ENCODE data around the gene PLEKHM1.
"Not testable (repeated sequence)": the region's sequence is repeated elsewhere in the genome, so short reads cannot be mapped to it uniquely, and the experiment has no call there.

PLEKHM1 gene

DNA sequence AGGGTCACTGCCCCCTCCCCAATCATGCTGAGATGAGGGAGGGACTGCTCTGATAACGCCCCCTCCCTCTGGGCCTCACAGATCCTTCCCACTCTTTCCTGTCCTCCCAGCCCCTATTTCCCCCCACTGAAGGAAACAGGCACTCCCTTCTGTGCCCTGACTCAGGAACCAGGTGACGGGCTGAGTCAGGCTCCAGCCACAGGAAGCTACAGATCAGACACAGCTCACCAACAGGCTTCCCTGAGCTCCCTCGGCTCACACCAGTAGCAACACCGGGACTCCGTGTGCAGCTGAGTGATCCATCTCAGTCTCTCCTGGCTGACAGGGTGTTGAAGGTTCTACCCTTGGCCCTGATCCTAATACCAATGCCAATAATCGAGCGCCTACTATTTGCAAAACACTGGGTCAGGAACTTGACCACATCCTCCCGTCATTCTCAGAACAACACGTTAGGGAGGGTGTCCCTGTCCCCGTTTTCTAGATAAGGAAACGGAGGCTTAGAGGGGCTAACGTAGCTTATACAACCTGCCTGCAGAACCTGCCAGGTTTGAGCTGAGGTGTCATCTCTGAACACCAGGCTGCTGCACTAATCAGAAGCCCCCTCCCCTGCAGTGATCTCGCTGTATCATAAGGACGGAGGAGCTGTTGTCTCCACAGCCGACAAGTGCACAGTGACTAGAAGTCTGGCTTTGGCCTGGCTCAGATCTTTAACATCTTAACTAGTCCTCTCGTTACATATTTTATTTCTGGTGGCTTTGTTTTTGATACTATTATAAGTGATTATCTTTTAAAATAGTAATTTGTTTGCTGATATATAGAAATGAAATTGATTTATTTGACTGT lies 44.4 kb downstream of the PLEKHM1 start:
- H3K4me3 ChIP-seq (ENCODE audit: low read length) = not testable (repeated sequence)
- peak; percentile 52 for DNase-seq (ENCODE audit: low read depth)

DNA sequence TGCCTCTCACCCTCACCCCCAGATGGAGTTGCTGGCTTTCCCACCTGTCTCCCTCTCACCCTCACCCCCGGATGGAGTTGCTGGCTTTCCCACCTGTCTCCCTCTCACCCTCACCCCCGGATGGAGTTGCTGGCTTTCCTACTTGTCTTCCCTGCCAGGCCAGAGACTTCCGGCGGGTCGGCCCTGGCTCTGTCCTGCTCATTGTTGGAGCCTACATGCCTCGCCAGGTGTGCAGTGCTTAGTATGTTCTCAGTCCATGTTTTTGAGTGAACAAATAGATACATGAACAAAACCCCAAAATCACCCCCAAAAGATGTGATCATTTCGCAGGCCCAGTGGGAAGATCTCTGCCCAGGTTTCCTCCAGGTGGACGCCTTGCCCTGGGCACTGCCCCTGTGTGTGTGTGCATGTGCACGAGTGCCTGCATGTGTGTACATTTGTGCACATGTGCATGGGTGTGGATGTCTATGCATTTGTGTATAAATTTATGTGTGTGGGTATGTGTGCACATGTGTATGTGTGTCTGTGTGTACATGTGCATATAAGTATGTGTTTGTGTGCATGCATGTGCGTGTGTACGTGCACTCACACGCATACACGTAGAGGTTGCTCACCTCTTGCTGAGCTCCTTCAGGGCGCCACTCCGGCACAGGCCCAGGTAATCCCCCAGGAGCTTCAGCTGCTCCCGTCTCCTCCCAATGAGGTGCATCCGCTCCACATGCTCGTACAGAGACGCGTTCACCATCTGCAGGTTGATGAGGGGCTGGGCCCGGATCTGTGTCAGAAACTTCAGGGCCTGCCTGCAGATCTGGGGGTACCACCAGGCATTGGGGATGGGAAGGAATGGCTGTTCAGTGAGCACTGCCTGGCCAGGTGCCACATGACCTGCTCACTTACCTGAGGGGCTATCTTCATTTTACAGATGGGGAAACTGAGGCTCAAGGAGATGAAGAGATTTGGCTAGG lies 45.4 kb downstream of the PLEKHM1 start:
- DNase-seq (ENCODE audit: low read depth); H3K4me3 ChIP-seq (ENCODE audit: low read length): not testable (repeated sequence)

DNA sequence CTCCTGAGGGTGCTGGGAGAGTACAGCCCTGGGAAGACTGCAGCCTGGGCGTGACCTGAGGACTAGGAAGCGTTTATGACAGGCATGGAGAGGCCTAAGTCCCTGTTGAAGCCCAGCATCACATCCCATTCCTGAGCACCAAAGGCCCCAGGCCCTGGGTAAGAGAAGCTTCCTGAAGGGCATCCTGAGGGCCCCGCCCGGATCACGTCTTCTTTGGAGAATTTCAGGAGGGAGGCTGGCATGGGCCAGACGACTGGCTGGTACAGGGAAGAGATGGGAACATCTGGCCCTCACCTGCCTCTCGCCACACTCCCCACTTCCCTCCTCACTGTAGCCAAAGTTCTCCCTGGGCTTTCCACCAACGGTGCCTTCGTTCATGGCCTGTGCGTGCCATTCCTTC lies 46.2 kb downstream of the PLEKHM1 start:
- DNase-seq (ENCODE audit: low read depth); H3K4me3 ChIP-seq (ENCODE audit: low read length): not testable (repeated sequence)

DNA sequence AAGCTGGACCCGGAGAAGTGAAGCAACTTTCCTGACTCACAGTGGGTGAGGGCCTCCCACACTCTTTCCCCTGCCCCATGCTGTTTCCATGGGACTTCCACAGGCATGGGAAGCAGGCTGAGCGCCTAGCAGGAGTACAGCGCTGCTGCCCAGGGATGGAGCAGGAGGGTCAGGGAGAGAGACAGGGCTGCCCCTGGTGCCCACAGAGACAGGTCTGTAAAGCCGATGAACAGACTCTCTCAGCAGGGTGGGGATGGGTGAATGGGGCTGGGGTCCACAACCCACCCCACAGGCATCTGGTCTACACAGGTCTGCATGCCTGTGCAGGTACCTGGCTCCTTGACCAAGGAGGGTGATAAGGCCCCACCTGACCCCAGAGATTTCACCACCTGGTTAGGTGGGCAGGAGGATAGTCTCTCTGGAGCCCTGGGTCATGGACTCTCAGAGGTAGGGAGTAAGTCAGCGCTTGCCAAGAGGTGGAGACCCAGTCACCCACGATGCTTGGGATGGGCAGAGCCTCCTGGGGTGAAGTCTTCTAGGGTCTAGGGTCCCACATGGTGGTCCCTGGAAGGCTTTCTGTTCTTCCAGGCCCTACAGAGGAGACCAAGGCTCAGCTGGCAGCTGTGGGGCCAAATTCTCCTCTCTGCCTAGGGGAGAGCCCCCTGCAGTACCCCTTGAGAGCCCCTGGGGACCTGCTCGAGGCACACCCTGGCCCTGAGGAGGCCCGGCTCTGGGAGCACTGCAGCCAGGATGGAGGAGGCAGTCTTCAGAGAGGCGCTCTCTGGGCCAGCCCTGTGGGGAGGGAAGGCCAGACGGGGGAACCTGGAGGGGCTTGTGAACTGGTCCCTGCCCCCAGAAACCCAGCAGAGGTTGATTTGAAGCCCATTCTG lies 46.9 kb downstream of the PLEKHM1 start:
- not testable (repeated sequence) for DNase-seq (ENCODE audit: low read depth); H3K4me3 ChIP-seq (ENCODE audit: low read length)

DNA sequence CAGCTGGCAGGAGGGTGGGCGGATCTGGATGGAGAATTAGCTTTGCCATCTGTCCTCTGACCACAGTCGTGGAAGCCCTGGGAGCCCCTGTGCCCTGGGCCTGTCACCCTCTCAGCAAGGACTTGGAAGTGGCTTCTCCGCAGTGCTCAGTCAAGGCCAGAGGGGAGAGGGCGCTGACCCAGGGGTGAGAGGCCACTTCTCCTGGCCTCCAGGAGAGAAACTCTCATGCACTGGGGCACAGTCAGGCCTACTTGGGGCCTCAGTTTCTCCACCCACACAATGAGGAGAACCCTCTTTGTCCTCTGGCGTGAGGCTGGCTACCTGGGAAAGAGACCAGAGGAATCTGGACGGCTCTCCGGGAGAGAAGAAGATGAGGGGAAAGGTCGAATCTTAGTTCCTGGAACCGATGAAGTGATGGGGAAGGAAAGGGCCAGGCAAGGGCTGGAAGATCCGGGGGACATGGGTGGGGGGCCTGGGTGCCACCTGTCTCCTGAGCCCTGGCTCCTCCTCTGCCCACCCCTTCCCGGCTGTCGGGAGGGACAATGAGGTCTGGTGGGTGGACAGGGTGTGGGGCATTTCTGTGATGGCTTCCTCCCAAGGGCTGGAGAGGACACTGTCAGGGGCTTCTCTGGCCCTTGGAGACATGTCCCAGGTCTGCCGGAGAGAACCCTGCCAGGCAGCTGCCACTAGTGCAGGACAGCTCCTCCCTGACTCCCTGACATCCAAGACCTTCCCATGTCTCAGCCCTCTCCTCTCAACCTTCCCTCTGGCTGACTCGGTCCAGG lies 48.8 kb downstream of the PLEKHM1 start:
- no peak overlapping the region for H3K4me3 ChIP-seq (ENCODE audit: low read length)
- TF ChIP-seq, protein P1, sequence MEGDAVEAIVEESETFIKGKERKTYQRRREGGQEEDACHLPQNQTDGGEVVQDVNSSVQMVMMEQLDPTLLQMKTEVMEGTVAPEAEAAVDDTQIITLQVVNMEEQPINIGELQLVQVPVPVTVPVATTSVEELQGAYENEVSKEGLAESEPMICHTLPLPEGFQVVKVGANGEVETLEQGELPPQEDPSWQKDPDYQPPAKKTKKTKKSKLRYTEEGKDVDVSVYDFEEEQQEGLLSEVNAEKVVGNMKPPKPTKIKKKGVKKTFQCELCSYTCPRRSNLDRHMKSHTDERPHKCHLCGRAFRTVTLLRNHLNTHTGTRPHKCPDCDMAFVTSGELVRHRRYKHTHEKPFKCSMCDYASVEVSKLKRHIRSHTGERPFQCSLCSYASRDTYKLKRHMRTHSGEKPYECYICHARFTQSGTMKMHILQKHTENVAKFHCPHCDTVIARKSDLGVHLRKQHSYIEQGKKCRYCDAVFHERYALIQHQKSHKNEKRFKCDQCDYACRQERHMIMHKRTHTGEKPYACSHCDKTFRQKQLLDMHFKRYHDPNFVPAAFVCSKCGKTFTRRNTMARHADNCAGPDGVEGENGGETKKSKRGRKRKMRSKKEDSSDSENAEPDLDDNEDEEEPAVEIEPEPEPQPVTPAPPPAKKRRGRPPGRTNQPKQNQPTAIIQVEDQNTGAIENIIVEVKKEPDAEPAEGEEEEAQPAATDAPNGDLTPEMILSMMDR (conservative IDR thresholded peaks at IDR 0.05; ENCODE audit: low read length) = no peak
- DNase-seq (ENCODE audit: low read depth) = no peak

DNA sequence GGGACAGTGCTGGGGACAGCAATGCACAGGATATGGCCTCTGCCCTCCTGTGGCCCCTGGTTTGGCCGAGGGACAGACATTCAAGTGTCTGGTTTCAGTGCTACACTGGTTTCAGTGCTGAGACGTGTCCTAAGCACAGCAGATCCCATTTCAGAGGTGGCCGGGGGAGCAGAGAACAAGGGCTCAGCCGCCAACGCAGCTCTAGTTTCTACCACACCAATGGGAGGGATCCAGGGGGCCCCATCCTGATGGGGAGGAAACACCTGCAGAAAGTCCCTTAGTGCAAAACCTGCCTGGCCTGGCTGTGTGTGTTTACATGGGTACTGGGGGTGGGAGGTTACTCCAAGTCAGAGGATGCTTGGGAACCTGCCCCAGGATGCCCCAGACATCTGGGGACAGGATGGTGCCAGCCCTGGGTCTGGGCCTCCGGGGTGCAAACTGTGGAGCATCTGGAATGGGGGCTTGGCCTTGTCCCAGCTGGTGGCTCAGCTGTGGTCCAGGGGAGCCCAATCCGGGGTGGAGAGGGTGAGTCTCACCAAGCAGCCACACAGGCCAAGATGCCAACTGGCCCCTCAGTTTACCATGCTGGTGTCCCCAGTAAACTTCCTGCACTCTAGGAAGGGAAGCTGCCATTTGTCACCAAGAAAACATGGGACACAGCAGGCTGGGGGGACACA lies 49.5 kb downstream of the PLEKHM1 start:
- not testable (repeated sequence) for H3K4me3 ChIP-seq (ENCODE audit: low read length); DNase-seq (ENCODE audit: low read depth)

DNA sequence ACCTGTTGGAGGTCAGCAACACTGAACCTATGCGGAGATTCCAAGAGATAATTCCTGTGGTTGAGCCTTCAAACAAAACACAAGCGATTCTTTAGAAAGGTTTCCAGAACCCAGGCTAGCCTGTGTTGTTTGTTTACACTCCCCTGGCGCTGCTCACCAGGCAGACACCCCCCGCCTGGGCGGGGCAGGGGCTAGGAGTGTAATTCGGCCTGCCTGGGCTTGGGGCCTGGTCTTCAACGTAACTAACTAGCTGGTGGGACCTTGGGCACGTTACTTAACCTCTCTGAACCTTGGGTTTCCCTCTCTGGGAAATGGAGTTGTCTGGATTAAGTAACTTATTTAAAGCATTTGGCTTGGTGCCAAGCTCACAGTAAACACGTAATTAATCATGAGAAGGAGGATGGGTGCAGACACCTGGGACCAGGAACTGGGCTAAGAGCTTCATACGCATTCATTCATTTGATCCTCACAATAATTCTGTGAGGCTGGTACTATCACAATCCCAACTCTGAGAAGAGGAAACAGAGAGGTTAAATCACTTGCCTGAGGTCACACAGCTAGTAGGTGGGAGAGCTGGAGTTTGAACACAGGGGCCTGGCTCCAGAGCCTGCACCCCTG lies 50.3 kb downstream of the PLEKHM1 start:
- no peak for DNase-seq (ENCODE audit: low read depth)
- TF ChIP-seq, protein P1 (conservative IDR thresholded peaks at IDR 0.05; ENCODE audit: low read length) = no peak
- no peak overlapping the region for H3K4me3 ChIP-seq (ENCODE audit: low read length)

DNA sequence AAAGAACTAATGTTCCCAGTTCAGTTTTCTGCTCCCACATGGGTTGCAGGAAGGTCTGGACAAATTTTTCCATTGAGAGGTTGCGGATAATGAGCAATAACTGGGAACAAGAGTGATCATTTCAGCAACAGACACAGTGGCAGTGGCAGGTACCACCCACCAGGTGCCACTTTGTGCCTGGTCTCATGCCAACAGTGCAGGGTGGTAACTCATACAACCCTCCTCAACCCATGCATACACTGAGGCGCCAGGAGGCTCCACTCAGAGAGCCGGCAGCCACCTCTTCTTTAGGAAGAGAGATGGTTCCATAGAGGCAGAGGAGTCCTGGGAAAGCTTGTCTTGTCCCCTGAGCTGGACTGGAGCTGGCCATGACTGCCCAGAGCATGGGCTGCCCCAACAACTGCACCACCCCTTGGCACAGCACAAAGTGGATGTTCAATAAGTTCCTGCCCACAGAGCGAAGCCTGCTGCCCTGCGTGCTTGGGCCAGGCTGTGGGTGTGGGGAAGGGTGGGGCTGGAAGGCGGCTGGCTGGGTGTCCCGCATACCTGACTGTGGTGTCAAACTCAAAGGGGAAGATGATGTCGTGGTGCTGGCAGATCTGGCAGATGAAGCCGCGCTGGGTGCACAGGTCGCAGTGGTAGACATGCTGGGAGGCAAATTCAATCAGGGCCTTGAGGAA lies 51.5 kb downstream of the PLEKHM1 start:
- no peak for DNase-seq (ENCODE audit: low read depth)
- TF ChIP-seq, protein P1 (conservative IDR thresholded peaks at IDR 0.05; ENCODE audit: low read length) = no peak
- no peak overlapping the region for H3K4me3 ChIP-seq (ENCODE audit: low read length)
